ENCODE measurements around the gene ANKRD24. TPM values are rescaled to one million over a fixed set of nuclear protein-coding genes. Genes with fewer than 3 reads are reported as not detected.
"Not testable (repeated sequence)": the region's sequence is repeated elsewhere in the genome, so short reads cannot be mapped to it uniquely, and the experiment has no call there.

The ANKRD24 gene
- total RNA-seq, 1 donor from 2014 or later: 0.33 TPM

GRCh38 chr19:4220188-4220587 is 37.7 kb downstream of the ANKRD24 start:
- DNase-seq (ENCODE audit: low read depth): no peak
- no peak for TF ChIP-seq CTCF (IDR thresholded peaks at IDR 0.05; ENCODE audit: insufficient read depth, low read length, poor library complexity, severe bottlenecking)
- Histone ChIP-seq H3K4me3 (ENCODE audit: low read depth, low read length) (no peak overlapping the region), H3K36me3 (ENCODE audit: control insufficient read depth, insufficient read depth, low read length) (no peaks in the 10 kb centered on the region), H3K27me3 (ENCODE audit: control insufficient read depth, insufficient read depth, low read length) (no peaks in the 10 kb centered on the region)

GRCh38 chr19:4224470-4224869 is 42.0 kb downstream of the ANKRD24 start:
- no peak for TF ChIP-seq CTCF (IDR thresholded peaks at IDR 0.05; ENCODE audit: insufficient read depth, low read length, poor library complexity, severe bottlenecking)

GRCh38 chr19:4225885-4226284 is 43.4 kb downstream of the ANKRD24 start:
- Histone ChIP-seq H3K4me3 (ENCODE audit: low read depth, low read length) (no peak overlapping the region), H3K27me3 (ENCODE audit: control insufficient read depth, insufficient read depth, low read length) (peaks cover 3% of the 10 kb centered on the region), H3K36me3 (ENCODE audit: control insufficient read depth, insufficient read depth, low read length) (no peaks in the 10 kb centered on the region)
- TF ChIP-seq CTCF (IDR thresholded peaks at IDR 0.05; ENCODE audit: insufficient read depth, low read length, poor library complexity, severe bottlenecking): no peak
- no peak for DNase-seq (ENCODE audit: low read depth)

More at GRCh38 chr19:4224470-4224869, 42.0 kb downstream of the ANKRD24 start:
- peaks cover 3% of the 10 kb centered on the region for H3K27me3 ChIP-seq (ENCODE audit: control insufficient read depth, insufficient read depth, low read length)
- no peak overlapping the region for H3K4me3 ChIP-seq (ENCODE audit: low read depth, low read length)
- DNase-seq (ENCODE audit: low read depth): no peak
- H3K36me3 ChIP-seq (ENCODE audit: control insufficient read depth, insufficient read depth, low read length): no peaks in the 10 kb centered on the region

- H3K27me3 ChIP-seq (ENCODE audit: control insufficient read depth, insufficient read depth, low read length): peaks cover 3% of the 10 kb centered on the region
- no peaks in the 10 kb centered on the region for H3K36me3 ChIP-seq (ENCODE audit: control insufficient read depth, insufficient read depth, low read length)
- TF ChIP-seq CTCF (IDR thresholded peaks at IDR 0.05; ENCODE audit: insufficient read depth, low read length, poor library complexity, severe bottlenecking): no peak
- H3K4me3 ChIP-seq (ENCODE audit: low read depth, low read length): no peak overlapping the region
- no peak for DNase-seq (ENCODE audit: low read depth)
Measured at GRCh38 chr19:4227771-4228170, 45.3 kb downstream of the ANKRD24 start.

GRCh38 chr19:4228765-4229178 is 46.3 kb downstream of the ANKRD24 start:
- Histone ChIP-seq H3K27me3 (ENCODE audit: control insufficient read depth, insufficient read depth, low read length) (peaks cover 3% of the 10 kb centered on the region), H3K4me3 (ENCODE audit: low read depth, low read length) (no peak overlapping the region), H3K36me3 (ENCODE audit: control insufficient read depth, insufficient read depth, low read length) (no peaks in the 10 kb centered on the region)
- DNase-seq (ENCODE audit: low read depth): no peak
- TF ChIP-seq CTCF (IDR thresholded peaks at IDR 0.05; ENCODE audit: insufficient read depth, low read length, poor library complexity, severe bottlenecking): no peak

- DNase-seq (ENCODE audit: low read depth): no peak
- no peak within 1 kb of the TSS for H3K4me3 ChIP-seq (ENCODE audit: low read depth, low read length)
Measured at GRCh38 chr19:4229179-4229931, 46.9 kb downstream of the ANKRD24 start, which contains the start of gene EBI3. Gene EBI3 (plus strand): TSS chr19:4229523. CDS start chr19:4229551, 28 bp downstream.

GRCh38 chr19:4230237-4230636 is 47.7 kb downstream of the ANKRD24 start:
- H3K27me3 ChIP-seq (ENCODE audit: control insufficient read depth, insufficient read depth, low read length); H3K4me3 ChIP-seq (ENCODE audit: low read depth, low read length); H3K36me3 ChIP-seq (ENCODE audit: control insufficient read depth, insufficient read depth, low read length); DNase-seq (ENCODE audit: low read depth): not testable (repeated sequence)

More at GRCh38 chr19:4229179-4229931, 46.9 kb downstream of the ANKRD24 start, which contains the start of gene EBI3:
- H3K36me3 ChIP-seq (ENCODE audit: control insufficient read depth, insufficient read depth, low read length): no peaks in the 10 kb centered on the region
- peaks cover 3% of the 10 kb centered on the region for H3K27me3 ChIP-seq (ENCODE audit: control insufficient read depth, insufficient read depth, low read length)
- TF ChIP-seq CTCF (IDR thresholded peaks at IDR 0.05; ENCODE audit: insufficient read depth, low read length, poor library complexity, severe bottlenecking): no peak

- H3K4me3 ChIP-seq (ENCODE audit: low read depth, low read length); DNase-seq (ENCODE audit: low read depth); H3K36me3 ChIP-seq (ENCODE audit: control insufficient read depth, insufficient read depth, low read length); H3K27me3 ChIP-seq (ENCODE audit: control insufficient read depth, insufficient read depth, low read length): not testable (repeated sequence)
Measured at GRCh38 chr19:4231521-4231920, 49.0 kb downstream of the ANKRD24 start.

Measured in kidney epithelial cell (primary cell).